Lower leg skin (tissue), 3 donors: ENCODE data around the gene LDAH.

Experiments
- CTCF ChIP-seq, 3 donors: fragments of 450-650 bp; IDR thresholded peaks; one replicate each; pipeline ENCODE4 v1.5.1; 2016; ENCODE audit warnings: antibody characterized with exemption in 3 of 3, mild to moderate bottlenecking in 3 of 3, moderate library complexity in 2 of 3
- POLR2A ChIP-seq, 2 donors: fragments of 450-650 bp; IDR thresholded peaks; one replicate each; pipeline ENCODE4 v1.6.1; 2016 to 2017; ENCODE audit warnings: antibody characterized with exemption in 2 of 2, mild to moderate bottlenecking in 1 of 2, moderate library complexity in 1 of 2

DNA sequence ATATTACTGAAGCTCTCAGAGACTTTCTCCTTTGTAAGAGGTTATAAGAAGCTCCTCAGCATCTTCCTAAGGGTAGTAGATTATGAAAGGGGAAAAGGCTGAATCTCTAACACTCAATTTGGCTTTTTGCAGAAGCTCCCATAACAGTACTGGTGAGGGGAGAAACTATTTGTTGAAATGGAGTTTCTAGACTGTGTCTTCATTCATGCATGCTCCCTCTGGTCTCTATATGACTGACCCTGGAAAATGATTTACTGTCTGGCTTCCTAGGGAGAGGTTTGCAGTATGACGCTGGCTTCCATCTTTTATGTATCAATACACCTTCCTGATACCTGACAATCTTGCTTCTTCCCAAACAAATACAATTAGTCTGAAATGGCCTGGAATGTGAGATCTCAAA lies 63.9 kb downstream of the LDAH start:
- TF ChIP-seq CTCF (IDR thresholded peaks at IDR 0.05) (no peak), POLR2A (IDR thresholded peaks at IDR 0.05) (no peak)
